Natural killer cell (primary cell): ENCODE data around the gene EEIG1. TPM values are rescaled to one million over a fixed set of nuclear protein-coding genes. Genes with fewer than 3 reads are reported as not detected.
A peak's percentile ranks its signal among the peaks of the same experiment; 100 is the strongest.

ENCODE experiments used
- ATAC-seq, 3 donors: fragments of 150-1000 bp in 2 of 3; fragments of 200-7000 bp in 1 of 3; cut with Tn5 transposase; 1 replicate in 1 of 3; 2 replicates in 2 of 3; pipeline ENCODE4 v1.10.0; 2021; ENCODE audit warnings: mild to moderate bottlenecking in 2 of 3, moderate library complexity in 2 of 3
- DNase-seq, 2 donors: peaks; one replicate each; pipeline versions ENCODE4 v3.0.0 to v3.0.0-alpha.2; 2013 to 2021; ENCODE audit warnings: mixed read lengths in 1 of 2
- H3K27ac ChIP-seq: one replicate; pipeline ENCODE4 v1.5.1; 2013; ENCODE audit warnings: mild to moderate bottlenecking, low read length
- H3K27me3 ChIP-seq: one replicate; pipeline ENCODE4 v1.6.1; 2013; ENCODE audit warnings: low read length; ENCODE audit not compliant: control insufficient read depth, insufficient read depth
- H3K36me3 ChIP-seq: one replicate; pipeline ENCODE4 v1.6.1; 2013; ENCODE audit warnings: low read length; ENCODE audit not compliant: control insufficient read depth, insufficient read depth
- H3K4me1 ChIP-seq: one replicate; pipeline ENCODE4 v1.6.1; 2013; ENCODE audit warnings: low read length; ENCODE audit not compliant: control insufficient read depth, insufficient read depth
- H3K4me3 ChIP-seq: one replicate; pipeline ENCODE4 v1.5.1; 2013; ENCODE audit warnings: low read length
- H3K9me3 ChIP-seq: one replicate; pipeline ENCODE4 v1.6.1; 2013; ENCODE audit warnings: low read length; ENCODE audit not compliant: control insufficient read depth, insufficient read depth
- H3K27ac Mint-ChIP-seq, 2 donors: one replicate each; pipeline ENCODE4 v1.8.0; 2022; ENCODE audit warnings: mild to moderate bottlenecking in 2 of 2, mixed read lengths in 2 of 2, moderate library complexity in 1 of 2
- H3K27me3 Mint-ChIP-seq, 2 donors: one replicate each; pipeline ENCODE4 v1.8.0; 2022; ENCODE audit warnings: low read depth in 2 of 2, mixed read lengths in 2 of 2
- H3K36me3 Mint-ChIP-seq: one replicate; pipeline ENCODE4 v1.8.0; 2022; ENCODE audit warnings: mixed read lengths
- H3K4me1 Mint-ChIP-seq, 2 donors: one replicate each; pipeline ENCODE4 v1.8.0; 2022; ENCODE audit warnings: mixed read lengths in 2 of 2
- H3K4me3 Mint-ChIP-seq: one replicate; pipeline ENCODE4 v1.8.0; 2022; ENCODE audit warnings: mild to moderate bottlenecking, moderate library complexity, mixed read lengths
- H3K9me3 Mint-ChIP-seq, 2 donors: one replicate each; pipeline ENCODE4 v1.8.0; 2022; ENCODE audit warnings: mixed read lengths in 2 of 2
- WGBS: methylation state at CpG from one replicate; pipeline ENCODE4 v1.1.7; 2013; ENCODE audit warnings: missing lambda C conversion rate; ENCODE audit not compliant: insufficient coverage; 5-methylcytosine and 5-hydroxymethylcytosine counted together
- intact Hi-C: fragments of 100-400 bp; cut with micrococcal nuclease; formaldehyde crosslinking; loops from one replicate; pipeline ENCODE4 v1.14.2; 2022
- total RNA-seq, 4 donors: library from RNA; stranded (reverse); fragments of 120-200 nt in 1 of 4; gene quantifications; one replicate each; pipeline versions ENCODE4 v1.2.3 to v1.2.4, GENCODE V29; 2013 to 2022
- TF ChIP-seq, protein P1 (sequence below): fragments of 200-600 bp; IDR thresholded peaks from one replicate; pipeline ENCODE4 v1.8.0; 2022; ENCODE audit warnings: antibody characterized with exemption

Gene EEIG1
- total RNA-seq, 3 donors from 2014 or later (not counting 1 experiment from before 2014, with no cell fraction given) = 10.3 to 36.0 (median 28.2) TPM

GRCh38 chr9:127935765-127936221 lies 45.0 kb downstream of the EEIG1 start:
- peaks cover 4% of the 10 kb centered on the region for H3K36me3 ChIP-seq
- no peak for DNase-seq
- TF ChIP-seq, protein P1, sequence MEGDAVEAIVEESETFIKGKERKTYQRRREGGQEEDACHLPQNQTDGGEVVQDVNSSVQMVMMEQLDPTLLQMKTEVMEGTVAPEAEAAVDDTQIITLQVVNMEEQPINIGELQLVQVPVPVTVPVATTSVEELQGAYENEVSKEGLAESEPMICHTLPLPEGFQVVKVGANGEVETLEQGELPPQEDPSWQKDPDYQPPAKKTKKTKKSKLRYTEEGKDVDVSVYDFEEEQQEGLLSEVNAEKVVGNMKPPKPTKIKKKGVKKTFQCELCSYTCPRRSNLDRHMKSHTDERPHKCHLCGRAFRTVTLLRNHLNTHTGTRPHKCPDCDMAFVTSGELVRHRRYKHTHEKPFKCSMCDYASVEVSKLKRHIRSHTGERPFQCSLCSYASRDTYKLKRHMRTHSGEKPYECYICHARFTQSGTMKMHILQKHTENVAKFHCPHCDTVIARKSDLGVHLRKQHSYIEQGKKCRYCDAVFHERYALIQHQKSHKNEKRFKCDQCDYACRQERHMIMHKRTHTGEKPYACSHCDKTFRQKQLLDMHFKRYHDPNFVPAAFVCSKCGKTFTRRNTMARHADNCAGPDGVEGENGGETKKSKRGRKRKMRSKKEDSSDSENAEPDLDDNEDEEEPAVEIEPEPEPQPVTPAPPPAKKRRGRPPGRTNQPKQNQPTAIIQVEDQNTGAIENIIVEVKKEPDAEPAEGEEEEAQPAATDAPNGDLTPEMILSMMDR = no peak
- 78% methylated on average over 3 of the region's 4 CpGs for WGBS
- Mint-ChIP-seq H3K4me1 (peaks cover 37 to 47% of the 10 kb centered on the region in 2 donors), H3K27me3 (no peaks in the 10 kb centered on the region), H3K27ac (peak overlapping the region; percentile 4 to 92), H3K4me3 (peak overlapping the region; percentile 68), H3K9me3 (no peaks in the 10 kb centered on the region), H3K36me3 (no peaks in the 10 kb centered on the region)
- no peak overlapping the region for H3K4me3 ChIP-seq
- peaks cover 36% of the 10 kb centered on the region for H3K4me1 ChIP-seq
- intact Hi-C loops = no loop called here
- H3K27me3 ChIP-seq = no peaks in the 10 kb centered on the region
- H3K9me3 ChIP-seq = no peaks in the 10 kb centered on the region
- no peak for ATAC-seq
- no peak overlapping the region for H3K27ac ChIP-seq

GRCh38 chr9:127934986-127935385 lies 45.8 kb downstream of the EEIG1 start:
- peak overlapping the region; percentile 50 for H3K4me3 Mint-ChIP-seq
- 80% methylated on average over 11 of the region's 11 CpGs for WGBS
- Histone ChIP-seq H3K9me3 (no peaks in the 10 kb centered on the region), H3K4me3 (no peak overlapping the region), H3K27me3 (no peaks in the 10 kb centered on the region), H3K27ac (no peak overlapping the region), H3K36me3 (peaks cover 4% of the 10 kb centered on the region), H3K4me1 (peaks cover 42% of the 10 kb centered on the region)
- H3K9me3 Mint-ChIP-seq = no peaks in the 10 kb centered on the region
- H3K36me3 Mint-ChIP-seq = no peaks in the 10 kb centered on the region
- DNase-seq (no peak), ATAC-seq (no peak)
- H3K27me3 Mint-ChIP-seq = no peaks in the 10 kb centered on the region
- TF ChIP-seq, protein P1 = no peak
- H3K27ac Mint-ChIP-seq = no peak overlapping the region
- peaks cover 38 to 50% of the 10 kb centered on the region in 2 donors for H3K4me1 Mint-ChIP-seq
- intact Hi-C loops = no loop called here

- peak overlapping the region in 1 of 2 donors; percentile 52 for H3K27ac Mint-ChIP-seq
- H3K27me3 Mint-ChIP-seq = no peaks in the 10 kb centered on the region
- H3K27ac ChIP-seq = no peak overlapping the region
- DNase-seq = no peak
- TF ChIP-seq, protein P1 = no peak
- H3K9me3 ChIP-seq = no peaks in the 10 kb centered on the region
- intact Hi-C loops = no loop called here
- H3K4me1 Mint-ChIP-seq = peaks cover 42 to 54% of the 10 kb centered on the region in 2 donors
- no peak for ATAC-seq
- 97% methylated on average over 4 of the region's 4 CpGs for WGBS
- H3K4me1 ChIP-seq = peaks cover 47% of the 10 kb centered on the region
- H3K36me3 Mint-ChIP-seq = no peaks in the 10 kb centered on the region
- peaks cover 4% of the 10 kb centered on the region for H3K36me3 ChIP-seq
- no peak overlapping the region for H3K4me3 Mint-ChIP-seq
- no peaks in the 10 kb centered on the region for H3K27me3 ChIP-seq
- H3K4me3 ChIP-seq = no peak overlapping the region
- H3K9me3 Mint-ChIP-seq = no peaks in the 10 kb centered on the region
These were observed 46.5 kb downstream of the EEIG1 start for GRCh38 chr9:127934248-127934647.
